Stimulated activated CD8-positive, alpha-beta memory T cell treated with anti-CD3 and anti-CD28 coated beads, Interleukin-15, amount 100 ng/mL, for 4 hours (primary cell): ENCODE measurements around the gene ATG12.
"Not testable (repeated sequence)": the region's sequence is repeated elsewhere in the genome, so short reads cannot be mapped to it uniquely, and the experiment has no call there.

Experiments
- DNase-seq, 2 donors: peaks; one replicate each; pipeline ENCODE4 v3.0.0-alpha.2; 2020; ENCODE audit warnings: low read depth in 2 of 2

The ATG12 gene

DNA sequence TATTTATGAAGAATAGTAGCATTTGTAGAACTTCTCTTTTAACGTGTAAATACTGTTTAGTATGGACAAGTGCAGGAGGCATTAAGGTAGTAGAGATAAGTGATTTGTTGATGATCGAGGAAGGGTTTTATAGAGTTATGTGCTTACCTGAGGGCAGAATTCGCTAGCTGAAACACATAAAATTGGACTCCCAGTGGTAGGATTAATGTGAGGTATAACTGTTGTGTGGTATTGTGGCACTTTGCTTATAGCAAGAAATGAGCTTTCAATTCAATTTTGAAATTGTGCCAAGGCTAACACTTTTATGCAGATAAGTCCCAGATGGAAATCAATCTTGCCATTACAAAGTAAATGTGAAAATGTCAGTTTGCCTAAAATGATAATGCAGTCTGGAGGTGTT, 1.6 kb upstream of the ATG12 start:
- no peak for DNase-seq

DNA sequence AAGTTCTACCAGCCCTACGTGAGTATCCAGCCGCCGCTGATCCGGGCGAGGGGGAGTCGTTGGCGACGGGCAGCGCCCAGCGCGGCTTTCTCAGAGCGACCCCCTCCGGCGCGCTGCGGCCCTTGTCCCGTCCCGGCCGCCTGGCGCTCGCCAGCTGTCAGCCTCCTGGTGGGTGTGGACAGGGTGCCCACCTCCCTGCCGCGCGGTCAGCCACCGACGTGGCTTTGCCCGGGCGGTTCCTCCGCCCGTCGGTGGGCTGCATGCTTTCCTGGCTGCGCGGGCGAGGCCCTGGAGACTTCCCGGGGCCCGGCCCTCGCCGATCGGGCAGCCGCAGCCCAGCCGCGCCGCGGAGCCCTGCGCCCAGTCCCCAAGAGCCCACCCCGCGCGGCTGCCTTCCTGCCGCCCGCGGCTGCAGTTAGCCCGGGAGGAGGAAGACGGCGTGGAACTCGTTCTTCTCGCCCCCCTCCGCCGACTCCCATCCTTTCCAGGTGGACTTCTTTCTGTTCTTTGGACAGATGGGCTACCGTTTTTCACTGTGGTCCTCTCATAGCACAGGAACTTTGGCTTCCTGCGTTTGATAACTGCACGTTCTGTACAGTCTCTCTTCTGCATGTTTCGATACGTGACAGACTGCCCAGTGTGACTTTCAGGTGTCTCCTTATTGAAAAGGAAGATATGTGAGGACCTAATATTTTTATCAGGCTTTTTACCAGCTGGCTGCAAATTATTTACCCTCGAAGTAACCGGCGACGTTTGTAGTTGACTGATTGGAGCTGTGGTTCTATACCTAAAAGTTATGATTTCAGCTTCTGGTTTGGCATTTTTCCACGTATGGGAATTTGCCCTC, 947 bp upstream of the ATG12 start:
- DNase-seq: no peak

DNA sequence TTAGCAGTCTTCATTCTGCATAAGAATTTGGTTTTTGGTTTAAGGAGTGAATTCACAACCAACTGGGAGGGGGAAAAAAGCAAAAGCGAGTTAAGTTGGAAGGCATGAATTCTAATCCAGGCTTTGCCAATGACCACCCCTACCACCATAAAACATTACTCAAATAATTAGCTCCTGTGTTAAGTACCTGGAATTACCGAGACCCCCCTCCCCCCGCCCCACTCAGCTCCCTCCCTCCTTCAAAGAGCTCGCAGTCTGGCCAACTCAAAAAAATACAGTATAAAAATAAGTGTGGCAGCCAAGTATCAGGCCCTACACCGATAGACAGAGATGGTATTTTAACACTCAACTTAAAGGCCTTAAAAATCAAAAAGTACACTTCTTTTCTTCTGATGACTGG, 492 bp downstream of the ATG12 start:
- DNase-seq: no peak

- no peak for DNase-seq
These were observed 2.4 kb downstream of the ATG12 start for GRCh38 chr5:115838885-115839518.

GRCh38 chr5:115835481-115835880, 5.9 kb downstream of the ATG12 start:
- DNase-seq: no peak

- no peak for DNase-seq
These were observed 10.1 kb downstream of the ATG12 start for GRCh38 chr5:115831163-115831768.

DNA sequence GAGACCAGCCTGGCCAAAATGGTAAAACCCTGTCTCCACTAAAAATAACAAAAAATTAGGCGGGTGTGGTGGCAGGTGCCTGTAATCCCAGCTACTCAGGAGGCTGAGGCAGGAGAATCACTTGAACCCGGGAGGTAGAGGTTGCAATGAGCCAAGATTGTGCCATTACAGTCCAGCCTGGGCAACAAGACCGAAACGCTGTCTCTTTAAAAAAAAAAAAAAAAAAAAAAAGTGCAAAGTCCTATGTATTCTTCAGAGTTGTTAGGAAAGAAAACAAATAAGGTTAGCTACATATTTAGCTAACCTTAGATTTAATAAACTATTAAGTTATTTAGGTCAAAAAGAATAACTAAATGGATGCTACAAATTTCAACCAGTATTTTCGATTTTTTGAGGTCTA, 11.5 kb downstream of the ATG12 start:
- no peak for DNase-seq

DNA sequence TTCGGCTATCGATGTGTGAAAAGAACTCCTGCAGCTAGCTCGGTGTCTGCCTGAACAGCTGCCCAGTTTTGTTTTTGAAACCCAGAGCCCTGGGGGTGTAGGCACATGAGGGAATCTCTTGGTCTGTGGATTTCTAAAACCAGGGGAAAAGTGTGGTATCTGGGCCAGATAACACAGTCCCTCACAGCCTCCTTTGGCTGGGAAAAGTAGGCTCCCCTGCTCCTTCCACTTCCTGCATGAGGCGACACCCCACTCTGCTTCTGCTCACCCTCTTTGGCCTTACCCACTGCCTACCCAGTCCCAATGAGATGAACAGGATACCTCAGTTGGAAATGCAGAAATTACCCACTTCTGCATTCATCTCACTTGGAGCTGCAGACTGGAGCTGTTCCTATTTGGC, 15.4 kb downstream of the ATG12 start:
- no peak for DNase-seq

DNA sequence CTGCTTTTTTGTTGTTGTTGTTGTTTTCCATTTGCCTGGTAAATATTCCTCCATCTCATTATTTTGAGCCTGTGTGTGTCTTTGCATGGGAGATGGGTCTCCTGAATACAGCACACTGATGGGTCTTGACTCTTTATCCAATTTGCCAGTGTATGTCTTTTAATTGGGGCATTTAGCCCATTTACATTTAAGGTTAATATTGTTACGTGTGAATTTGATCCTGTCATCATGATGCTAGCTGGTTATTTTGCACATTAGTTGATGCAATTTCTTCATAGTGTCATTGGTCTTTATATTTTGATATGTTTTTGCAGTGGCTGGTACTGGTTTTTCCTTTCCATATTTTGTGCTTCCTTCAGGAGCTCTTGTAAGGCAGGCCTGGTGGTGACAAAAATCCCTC, 16.4 kb downstream of the ATG12 start:
- not testable (repeated sequence) for DNase-seq

DNA sequence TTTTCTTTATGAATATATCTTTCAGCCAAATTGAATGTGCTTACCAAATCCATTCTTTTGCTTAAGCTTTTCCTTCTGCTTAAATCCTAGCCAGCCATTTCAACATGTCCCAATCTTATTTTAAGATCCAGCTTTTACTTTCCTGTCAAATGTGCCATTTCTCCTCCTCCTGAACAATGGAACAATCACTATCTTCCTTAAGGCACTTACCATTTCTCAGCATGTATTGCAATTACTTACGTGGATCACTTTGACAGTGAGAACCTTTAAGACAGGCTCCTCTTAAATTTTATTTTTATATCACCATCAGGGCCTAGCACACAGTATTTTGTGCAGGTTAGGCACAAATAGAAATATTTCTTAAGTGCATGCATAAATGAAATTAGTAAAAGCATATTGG, 20.5 kb downstream of the ATG12 start:
- DNase-seq: no peak

DNA sequence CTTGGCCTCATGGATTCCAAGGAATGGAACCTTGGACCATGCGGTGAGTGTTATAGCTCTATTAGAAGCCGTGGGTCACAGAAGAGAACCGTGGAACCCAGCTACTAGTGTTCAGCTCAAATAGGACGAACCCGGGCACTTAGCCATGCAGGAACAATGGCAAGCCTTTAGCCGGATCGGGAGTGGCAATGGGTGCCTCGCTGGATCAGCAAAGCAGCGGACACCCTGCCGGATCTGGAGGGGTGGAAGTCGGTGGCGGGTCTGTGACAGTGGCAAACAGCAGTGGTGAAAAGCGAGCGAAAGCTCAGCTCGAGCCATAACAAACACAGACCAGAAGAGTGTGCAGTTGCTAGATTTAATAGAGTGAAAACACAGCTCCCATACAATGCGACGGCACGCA, 22.5 kb downstream of the ATG12 start:
- no peak for DNase-seq

- DNase-seq: no peak
These were observed 24.0 kb downstream of the ATG12 start for GRCh38 chr5:115817386-115817785.

- DNase-seq: no peak
These were observed 24.9 kb downstream of the ATG12 start, which contains the start of gene CDO1 for GRCh38 chr5:115816226-115817081. TSS of gene CDO1 (minus strand) at chr5:115816659. CDS start at chr5:115816397, 262 bp downstream.

DNA sequence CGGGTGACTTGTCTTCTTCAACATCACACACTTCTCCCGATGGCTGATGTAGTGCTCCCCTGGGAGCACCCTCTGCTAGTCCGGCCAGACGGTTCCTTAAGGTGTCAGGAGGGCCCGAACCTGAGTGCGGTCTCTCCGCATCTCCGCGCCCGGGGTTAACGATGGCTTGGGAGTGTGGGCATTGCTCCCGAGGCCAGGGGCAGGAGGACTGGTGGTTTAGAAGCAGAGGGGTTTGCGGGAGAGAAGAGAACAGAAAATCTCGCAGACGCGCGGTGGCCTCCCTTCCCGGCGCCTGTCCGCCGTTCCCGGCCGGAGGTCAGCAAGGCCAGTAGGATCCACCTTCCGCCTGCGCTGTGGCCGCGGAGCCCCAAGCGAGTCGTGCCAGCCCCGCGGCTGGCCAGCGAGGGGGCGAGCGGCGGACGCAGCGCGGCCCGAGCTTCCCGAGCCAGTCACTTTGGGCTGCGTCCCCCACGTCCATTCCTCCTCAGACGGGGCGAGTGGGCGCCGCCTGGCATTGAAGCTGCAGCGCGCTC, 25.6 kb downstream of the ATG12 start:
- no peak for DNase-seq

GRCh38 chr5:115815006-115815692, 26.2 kb downstream of the ATG12 start:
- no peak for DNase-seq

GRCh38 chr5:115813719-115814118, 27.6 kb downstream of the ATG12 start:
- no peak for DNase-seq

DNA sequence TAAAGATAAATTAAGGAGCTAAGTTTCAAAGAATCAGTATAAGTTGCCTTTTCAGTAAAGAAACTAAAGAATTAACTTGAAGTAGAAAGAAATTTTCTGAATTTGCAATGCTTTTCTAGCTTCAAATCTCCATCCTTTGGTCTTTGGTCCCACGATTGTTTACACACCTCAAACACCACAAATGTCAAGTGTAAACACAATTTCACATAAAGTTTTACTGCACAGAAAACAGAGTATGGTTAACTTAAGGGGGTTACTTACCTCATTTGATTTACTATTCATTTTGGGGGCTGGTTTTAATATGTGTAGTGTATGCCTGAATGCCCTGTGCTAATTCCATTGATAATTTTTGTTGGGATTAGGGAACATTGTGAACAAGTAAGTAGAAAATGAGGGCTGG, 29.0 kb downstream of the ATG12 start:
- DNase-seq: no peak

GRCh38 chr5:115811406-115811805, 30.0 kb downstream of the ATG12 start:
- DNase-seq: no peak

DNA sequence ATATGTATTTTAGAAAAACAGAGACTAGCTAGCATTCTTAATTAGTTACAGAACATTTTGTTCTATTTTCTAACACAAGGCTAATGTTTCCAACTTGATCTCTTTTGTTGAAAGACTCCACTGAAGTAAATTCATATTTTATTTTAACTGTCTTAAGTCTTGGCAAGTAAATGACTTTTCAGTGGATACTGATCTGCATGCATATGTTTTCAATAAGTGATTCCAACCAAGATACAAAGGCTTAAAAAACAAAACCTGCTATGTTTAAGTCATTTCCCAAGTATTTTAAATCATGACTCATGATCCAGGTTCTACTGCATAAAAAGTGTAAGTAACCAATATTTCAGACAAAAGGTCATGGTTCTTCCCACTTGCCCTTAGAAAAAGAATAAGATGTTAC, 30.6 kb downstream of the ATG12 start:
- no peak for DNase-seq

GRCh38 chr5:115809946-115810345, 31.4 kb downstream of the ATG12 start:
- no peak for DNase-seq

- DNase-seq: not testable (repeated sequence)
These were observed 33.3 kb downstream of the ATG12 start for GRCh38 chr5:115808066-115808465.
